ENCODE results near the gene TRHDE. TPM values are rescaled to one million over a fixed set of nuclear protein-coding genes. Genes with fewer than 3 reads are reported as not detected.

Gene TRHDE
- total and polyA plus RNA-seq, 7 donors: 0.42 to 10.0 (median 2.9) TPM

DNA sequence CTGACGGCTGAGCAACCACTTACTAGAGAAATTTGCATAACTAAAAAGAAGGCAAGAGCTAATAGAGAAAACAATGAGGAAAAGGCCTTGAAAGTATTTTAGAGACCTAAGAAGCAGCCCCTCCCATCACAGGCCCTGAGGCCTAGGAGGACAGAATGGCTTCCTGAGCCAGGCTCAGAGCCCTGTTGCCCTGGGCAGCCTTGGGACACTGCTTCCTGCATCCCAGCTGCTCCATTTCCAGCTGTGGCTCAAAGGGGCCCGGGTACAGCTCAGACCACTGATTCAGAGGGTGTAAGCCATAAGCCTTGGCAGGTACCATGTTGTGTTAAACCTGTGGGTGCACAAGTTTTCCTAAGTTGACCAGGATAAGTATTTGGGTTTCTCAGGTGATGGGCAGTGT lies 181.4 kb downstream of the TRHDE start:
- Histone ChIP-seq H3K9me3 (no peaks in the 10 kb centered on the region), H3K36me3 (no peaks in the 10 kb centered on the region), H3K4me3 (no peak overlapping the region), H3K27me3 (no peaks in the 10 kb centered on the region), H3K27ac (no peak overlapping the region), H3K4me1 (no peaks in the 10 kb centered on the region)
- WGBS, 2 donors: 82 to 83% methylated on average over 2 of the region's 2 CpGs
- no peak for DNase-seq
- TF ChIP-seq EP300 (IDR thresholded peaks at IDR 0.05) (no peak), POLR2AphosphoS5 (IDR thresholded peaks at IDR 0.05) (no peak), POLR2A (IDR thresholded peaks at IDR 0.05) (no peak), CTCF (IDR thresholded peaks at IDR 0.05) (no peak)
- intact Hi-C loops (cut with DNase I): no loop called here

- Histone ChIP-seq H3K36me3 (no peaks in the 10 kb centered on the region), H3K4me3 (no peak overlapping the region), H3K4me1 (no peaks in the 10 kb centered on the region), H3K9me3 (no peaks in the 10 kb centered on the region), H3K27ac (no peak overlapping the region), H3K27me3 (no peaks in the 10 kb centered on the region)
- intact Hi-C loops (cut with DNase I): no loop called here
- DNase-seq: no peak
- TF ChIP-seq EP300 (IDR thresholded peaks at IDR 0.05) (no peak), POLR2AphosphoS5 (IDR thresholded peaks at IDR 0.05) (no peak), CTCF (IDR thresholded peaks at IDR 0.05) (no peak), POLR2A (IDR thresholded peaks at IDR 0.05) (no peak)
Measured at GRCh38 chr12:72464471-72464870, 192.3 kb downstream of the TRHDE start.

- no peaks in the 10 kb centered on the region for H3K9me3 ChIP-seq
- H3K27ac ChIP-seq: no peak overlapping the region
- no peaks in the 10 kb centered on the region for H3K36me3 ChIP-seq
- intact Hi-C loops (cut with DNase I): no loop called here
- no peaks in the 10 kb centered on the region for H3K4me1 ChIP-seq
- TF ChIP-seq CTCF (IDR thresholded peaks at IDR 0.05) (no peak), EP300 (IDR thresholded peaks at IDR 0.05) (no peak), POLR2A (IDR thresholded peaks at IDR 0.05) (no peak), POLR2AphosphoS5 (IDR thresholded peaks at IDR 0.05) (no peak)
- WGBS, 2 donors: 93 to 95% methylated on average over 1 of the region's 1 CpG
- no peak overlapping the region for H3K4me3 ChIP-seq
- H3K27me3 ChIP-seq: no peaks in the 10 kb centered on the region
- no peak for DNase-seq
Measured at GRCh38 chr12:72465155-72465554, 193.0 kb downstream of the TRHDE start.

- no peak for DNase-seq
- TF ChIP-seq EP300 (IDR thresholded peaks at IDR 0.05) (no peak), POLR2AphosphoS5 (IDR thresholded peaks at IDR 0.05) (no peak), CTCF (IDR thresholded peaks at IDR 0.05) (no peak), POLR2A (IDR thresholded peaks at IDR 0.05) (no peak)
- intact Hi-C loops (cut with DNase I): no loop called here
- no peaks in the 10 kb centered on the region for H3K4me1 ChIP-seq
- H3K36me3 ChIP-seq: no peaks in the 10 kb centered on the region
- H3K27me3 ChIP-seq: no peaks in the 10 kb centered on the region
- no peak overlapping the region for H3K4me3 ChIP-seq
- WGBS, 2 donors: 93 to 95% methylated on average over 5 of the region's 5 CpGs
- H3K9me3 ChIP-seq: no peaks in the 10 kb centered on the region
- no peak overlapping the region for H3K27ac ChIP-seq
Measured at GRCh38 chr12:72465940-72466630, 193.9 kb downstream of the TRHDE start.

- no peak for TF ChIP-seq EP300 (IDR thresholded peaks at IDR 0.05)
- no peak for TF ChIP-seq POLR2A (IDR thresholded peaks at IDR 0.05)
- TF ChIP-seq CTCF (IDR thresholded peaks at IDR 0.05): no peak
- no peak for TF ChIP-seq POLR2AphosphoS5 (IDR thresholded peaks at IDR 0.05)
- Histone ChIP-seq H3K4me3 (no peak overlapping the region), H3K27me3 (no peaks in the 10 kb centered on the region), H3K9me3 (no peaks in the 10 kb centered on the region), H3K27ac (no peak overlapping the region), H3K36me3 (no peaks in the 10 kb centered on the region), H3K4me1 (no peaks in the 10 kb centered on the region)
- no peak for DNase-seq
- intact Hi-C loops (cut with DNase I): no loop called here
- 89 to 90% methylated on average over 2 of the region's 2 CpGs for WGBS, 2 donors
Measured at GRCh38 chr12:72467985-72468384, 195.8 kb downstream of the TRHDE start.

All from sigmoid colon (tissue), 7 donors.